HuH-7.5 (cell line): ENCODE data around the gene SCGN.
A peak's percentile ranks its signal among the peaks of the same experiment; 100 is the strongest.

ENCODE experiments used
- DNase-seq: peaks from one replicate; pipeline ENCODE4 v3.0.0; 2011; ENCODE audit warnings: low spot score

SCGN gene

DNA sequence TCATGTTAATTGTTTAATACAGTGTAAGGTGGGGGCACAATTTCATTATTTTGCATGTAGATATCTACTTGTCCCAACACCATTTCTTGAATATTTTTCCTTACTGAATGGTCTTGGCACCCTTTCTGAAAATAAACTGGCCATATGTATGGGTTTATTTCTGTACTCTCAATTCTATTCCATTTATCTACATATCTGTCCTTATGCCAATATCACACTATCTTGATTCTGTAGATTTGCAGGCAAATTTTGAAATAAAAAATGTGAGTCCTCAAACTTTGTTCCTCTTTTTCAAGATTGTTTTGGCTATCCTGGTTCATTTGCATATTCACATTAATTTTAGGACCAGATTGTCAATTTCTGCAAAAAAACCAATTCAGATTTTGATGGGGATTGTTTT, 34.8 kb downstream of the SCGN start:
- DNase-seq: no peak

DNA sequence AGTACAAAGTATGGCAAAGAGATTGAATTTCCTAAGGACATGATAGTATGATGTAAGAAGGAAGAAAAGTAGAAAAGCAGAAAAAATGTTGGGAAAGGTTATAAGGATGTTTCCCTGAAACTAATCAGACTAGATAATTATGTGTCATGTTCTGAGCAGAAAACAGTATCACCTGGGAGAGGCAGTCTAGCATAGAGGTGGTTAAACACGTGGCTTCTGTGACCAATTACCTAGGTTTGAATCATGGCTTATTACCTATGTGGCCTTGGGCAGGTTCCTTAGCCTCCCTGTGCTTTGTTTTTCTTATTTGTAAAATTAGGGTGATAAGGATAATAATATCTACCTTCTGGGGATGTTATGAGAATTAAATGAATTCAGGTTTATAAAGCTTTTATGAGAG, 38.0 kb downstream of the SCGN start:
- DNase-seq: no peak

DNA sequence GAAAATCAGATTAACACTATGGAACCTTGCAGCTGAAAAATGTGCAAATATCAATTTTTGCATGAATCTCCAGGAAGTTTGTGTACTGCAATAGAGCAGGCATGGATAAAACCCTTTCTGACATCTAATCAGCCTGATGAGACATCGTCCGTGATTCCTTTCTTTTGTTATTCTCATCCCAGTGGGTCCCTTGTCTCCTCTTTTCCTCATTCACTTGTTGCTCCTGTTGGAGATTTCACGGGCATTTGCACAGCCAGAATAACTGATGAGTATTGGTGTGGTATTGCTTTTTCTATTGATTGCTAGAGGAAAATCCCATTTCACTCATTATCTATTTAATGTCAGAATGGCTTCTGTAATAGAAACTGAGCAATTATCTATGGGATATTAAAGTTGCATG, 39.9 kb downstream of the SCGN start:
- no peak for DNase-seq

DNA sequence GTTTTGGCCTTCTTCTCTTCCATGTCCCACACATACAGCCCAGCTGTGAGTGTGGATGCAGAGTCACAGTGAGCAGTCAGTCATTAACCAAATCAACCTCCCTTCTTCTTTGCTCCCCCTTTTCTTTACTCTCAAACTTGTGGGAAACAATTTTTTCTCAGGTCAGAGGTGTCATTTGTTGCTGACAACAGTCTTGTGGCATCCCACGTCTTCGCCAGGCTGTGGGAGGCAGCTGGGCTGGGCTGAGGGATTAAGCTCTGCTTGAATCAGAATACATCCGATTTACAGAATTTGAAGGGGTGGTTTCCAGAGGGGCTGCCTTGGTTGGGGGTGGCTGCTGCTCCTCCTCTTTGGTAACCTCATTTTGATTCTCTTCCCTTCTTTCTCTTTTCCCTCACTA, 40.5 kb downstream of the SCGN start:
- DNase-seq: no peak

DNA sequence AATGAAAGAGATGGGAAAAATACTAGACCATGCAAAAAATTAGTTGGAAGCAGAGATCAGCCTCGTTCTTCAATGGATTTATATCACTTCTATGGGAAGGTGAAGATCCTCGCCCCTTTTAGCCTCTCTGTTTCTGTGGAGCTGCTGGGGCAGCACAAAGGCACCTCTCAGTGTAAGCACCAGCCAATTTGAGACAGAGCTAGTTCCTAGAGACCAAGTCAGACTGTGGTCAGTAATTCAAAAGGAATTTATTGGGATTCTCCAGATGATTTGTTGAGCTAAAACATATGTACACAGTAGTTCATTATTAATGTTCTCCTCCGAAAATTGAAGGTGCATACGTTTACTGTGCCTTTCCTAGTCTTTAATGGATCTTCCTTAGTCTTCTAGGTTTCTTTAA, 42.4 kb downstream of the SCGN start:
- no peak for DNase-seq

DNA sequence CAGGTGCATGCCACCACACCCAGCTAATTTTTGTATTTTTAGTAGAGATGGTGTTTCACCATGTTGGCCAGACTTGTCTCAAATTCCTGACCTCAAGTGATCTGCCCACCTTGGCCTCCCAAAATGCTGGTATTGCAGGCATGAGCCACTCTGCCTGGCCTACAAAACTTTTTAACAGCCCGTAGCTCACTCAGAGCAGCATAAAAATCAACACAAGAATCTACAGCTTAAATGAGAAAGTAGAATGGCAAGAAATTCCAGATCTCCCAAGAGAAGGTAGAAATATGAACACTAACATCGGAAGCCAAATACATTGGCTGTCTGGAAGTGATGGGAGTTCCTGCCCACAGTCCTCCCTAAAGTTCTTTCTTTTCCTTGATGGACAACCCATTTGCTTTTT, 43.7 kb downstream of the SCGN start:
- DNase-seq: no peak

DNA sequence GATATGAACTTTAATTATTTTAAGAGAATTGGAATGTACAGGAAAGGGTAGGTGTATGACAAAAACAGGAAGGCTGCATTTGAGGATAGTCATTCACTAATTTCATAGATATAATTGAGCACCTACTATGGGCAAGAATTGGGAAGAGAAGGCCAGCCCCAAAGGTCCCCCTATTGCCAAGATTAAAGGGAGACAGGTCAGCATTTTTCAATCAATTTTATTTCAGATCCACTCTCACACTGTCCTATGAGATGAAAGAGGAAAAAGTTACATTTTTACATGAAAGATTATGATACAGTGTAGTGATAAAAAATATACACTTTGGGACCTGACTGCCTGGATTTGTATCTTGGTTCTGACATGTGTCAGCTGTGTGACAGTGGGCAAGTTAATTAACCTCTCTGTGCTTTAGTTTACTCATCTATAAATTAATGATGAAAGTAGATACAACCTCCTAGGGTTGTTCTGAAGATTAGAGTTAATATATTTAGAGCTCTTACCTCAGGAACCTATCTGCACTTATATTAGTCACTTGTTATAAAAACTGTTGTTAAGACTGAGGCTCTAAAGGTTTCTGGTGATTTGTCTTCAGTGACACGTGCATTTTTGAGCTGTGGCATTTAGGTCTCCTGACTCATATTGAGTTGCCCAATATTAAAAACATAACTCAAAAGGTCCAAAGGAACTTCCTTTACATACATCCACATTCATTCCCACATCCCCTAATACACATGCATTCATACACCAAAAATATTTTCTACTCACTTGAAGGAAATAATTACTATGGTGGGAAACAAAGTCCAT, 45.7 kb downstream of the SCGN start:
- no peak for DNase-seq

DNA sequence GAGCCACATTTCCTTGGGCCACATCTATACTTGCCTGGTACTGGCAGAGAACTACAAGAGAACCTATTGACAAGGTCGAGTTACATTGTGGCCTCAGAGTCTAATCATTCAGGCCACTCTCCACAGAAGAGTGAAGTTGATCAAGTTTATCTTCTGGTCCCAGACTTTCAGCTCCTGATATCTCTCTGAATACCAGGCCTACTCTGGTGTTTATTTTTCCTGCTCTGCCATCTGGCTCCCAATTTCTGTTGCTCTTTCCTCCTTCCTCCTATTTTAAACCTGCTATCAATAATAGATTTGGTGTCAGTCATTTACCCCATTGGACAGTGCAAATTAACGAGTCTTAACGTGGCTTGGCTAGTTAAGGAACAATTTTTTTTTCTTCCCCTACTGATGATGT, 46.6 kb downstream of the SCGN start:
- no peak for DNase-seq

DNA sequence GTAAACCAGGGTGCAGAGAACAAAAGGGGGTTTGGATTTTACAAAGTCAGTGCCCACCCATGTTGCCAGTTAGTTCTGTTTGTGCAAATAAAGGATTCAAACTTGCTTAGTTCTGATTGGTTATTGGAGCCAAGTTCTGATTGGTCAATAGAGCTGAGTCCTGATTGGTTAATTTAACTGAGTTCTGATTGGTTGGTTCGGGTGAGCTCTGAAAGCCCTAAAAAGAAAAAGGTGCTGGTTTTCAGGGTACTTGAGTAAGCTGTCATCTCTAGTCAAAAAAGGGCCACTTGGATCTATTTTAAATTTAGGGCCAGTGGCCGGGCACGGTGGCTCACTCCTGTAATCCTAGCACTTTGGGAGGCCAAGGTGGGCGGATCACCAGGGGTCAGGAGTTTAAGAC, 47.6 kb downstream of the SCGN start:
- no peak for DNase-seq

DNA sequence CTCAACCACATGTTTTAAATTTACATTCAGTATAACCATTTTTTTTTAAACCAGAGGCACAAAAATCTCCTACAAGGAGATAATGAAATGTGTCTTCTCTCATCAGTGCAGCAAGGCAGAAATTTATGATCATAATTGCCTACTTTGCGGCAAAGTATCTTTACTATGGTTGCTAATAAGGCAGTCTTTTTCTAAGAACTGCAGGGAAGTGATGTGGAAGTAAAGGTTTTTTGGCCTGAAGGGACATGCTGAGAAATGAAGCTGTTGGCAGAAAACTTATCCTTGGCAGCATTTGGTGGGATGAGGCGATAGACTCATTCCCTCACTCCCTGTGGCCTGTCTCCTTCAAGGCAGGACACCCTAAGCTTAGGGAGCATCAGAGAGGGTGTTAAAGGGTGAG, 48.7 kb downstream of the SCGN start:
- DNase-seq: no peak

DNA sequence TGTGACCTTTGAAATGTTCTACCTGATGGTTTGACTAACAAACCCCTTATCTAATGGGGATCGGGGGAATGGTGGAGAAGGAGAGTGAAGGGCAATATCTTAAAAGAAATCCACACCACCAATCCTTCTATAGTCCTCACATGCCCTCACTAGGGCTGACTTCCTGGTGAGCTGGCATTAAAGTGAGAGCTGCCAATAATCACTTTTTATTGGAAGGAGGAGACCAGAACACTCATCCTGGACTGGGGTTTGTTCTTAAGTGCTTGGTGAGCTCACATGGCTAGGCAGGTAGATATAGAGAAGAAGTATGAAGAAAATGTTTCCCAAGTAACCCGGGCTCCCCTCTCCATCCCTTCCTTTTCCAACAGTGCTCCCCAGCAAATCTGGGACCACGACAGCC, 49.8 kb downstream of the SCGN start:
- no peak for DNase-seq

DNA sequence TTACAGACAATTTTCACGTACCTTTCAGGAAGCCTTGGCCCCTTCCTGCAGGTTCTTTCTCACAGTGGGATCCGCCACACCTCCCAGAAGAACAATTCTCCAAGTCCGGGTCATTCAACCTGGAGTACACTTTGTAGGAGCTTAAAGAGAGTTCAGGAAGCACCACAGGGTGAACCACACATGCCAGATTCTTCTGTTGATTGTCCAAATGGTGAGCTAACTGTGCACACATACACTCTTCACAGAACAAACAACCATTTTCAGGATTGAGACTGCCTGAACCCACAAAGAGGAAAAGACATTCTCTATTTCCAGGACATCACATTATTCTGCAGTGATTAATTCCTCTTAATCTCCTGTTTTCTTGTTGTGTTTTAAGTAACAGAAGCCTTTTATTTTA, 51.0 kb downstream of the SCGN start:
- peak; percentile 14 for DNase-seq

DNA sequence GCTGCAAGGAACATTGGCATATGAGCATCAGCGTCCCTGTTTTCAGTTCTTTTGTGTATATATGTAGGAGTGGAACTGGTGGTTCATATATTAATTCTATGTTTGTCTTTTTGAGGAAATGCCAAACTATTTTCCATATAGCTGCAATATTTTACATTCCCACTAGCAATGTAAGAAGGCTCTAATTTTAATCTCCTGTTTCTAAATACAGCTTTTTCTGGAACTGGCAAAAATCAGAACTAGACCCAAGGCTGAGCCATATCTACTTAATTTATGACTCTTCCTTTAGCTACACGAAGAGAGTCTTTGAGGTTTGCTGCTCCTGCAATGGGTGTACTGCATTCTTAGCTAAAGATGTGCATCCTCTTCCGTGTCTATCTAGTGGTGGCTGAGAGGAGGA, 52.0 kb downstream of the SCGN start:
- no peak for DNase-seq

DNA sequence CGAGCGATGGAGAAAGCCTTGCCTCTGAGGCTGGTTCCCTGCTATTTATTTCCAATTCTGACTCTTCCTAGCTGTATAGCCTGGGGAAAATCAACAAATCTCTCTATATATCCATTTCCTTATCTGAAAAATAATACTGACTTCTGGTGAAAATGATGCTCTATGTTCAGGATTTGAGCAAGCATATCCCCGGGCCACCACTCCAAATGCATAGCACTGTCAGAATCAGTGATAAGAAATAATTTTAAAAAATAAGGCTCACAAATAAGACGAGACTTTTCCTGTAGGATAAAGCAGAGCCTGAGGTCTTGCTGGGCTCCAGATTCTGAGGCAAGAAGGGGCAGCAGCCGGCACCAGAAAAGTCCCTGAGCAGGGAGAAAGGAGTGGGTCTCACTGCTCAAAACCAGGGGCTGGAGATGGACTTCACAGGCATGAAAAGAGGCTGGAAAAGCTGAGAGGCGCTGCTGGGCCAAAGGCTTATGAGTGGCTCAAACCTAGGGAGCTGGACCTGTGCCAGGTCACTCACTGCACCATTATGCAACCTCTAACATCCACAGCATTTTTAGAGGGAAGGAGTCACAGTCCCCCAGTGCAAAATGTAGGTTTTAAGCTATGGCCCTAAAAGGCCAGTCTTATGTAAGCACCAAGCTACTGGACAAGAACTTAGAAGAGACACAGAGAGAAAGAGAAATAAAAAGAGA, 54.4 kb downstream of the SCGN start:
- peak; percentile 19 for DNase-seq

DNA sequence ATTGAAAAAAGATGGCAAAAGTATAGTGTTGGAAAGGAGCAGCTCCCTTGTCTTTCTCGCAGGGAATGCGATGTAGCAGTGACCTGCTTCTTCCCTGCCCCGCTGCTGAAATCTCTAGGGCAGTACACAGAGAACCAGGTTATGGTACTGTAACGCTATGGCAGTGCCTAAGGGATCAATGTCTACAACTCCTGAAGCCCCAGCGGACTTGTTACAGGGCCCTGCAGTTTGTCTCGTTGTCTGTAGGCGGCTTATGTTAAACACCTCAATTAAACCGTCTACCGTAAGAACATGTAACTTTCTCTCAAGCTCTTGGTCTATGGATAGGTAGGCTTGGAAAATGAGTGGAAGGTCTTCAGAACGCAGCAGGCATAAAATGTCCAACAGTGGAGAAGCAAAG, 57.7 kb downstream of the SCGN start:
- no peak for DNase-seq

DNA sequence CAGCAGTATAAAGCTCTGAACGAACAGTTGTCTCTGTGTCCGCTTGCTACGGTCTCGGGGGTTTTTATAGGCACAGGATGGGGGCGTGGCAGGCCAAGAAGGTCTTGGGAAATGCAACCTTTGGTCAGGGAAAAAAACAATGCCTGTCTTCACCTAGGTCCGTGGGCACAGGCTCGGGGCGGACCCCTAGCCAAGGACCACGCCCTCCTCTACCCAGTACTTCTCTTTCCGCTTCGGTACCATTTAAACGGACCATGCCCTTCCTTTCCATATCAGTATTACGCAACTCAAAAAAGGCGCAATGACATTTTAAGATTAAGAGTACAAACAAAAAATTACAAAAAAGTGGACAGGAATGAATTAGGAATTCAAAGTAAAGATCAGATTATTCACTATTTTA, 58.3 kb downstream of the SCGN start:
- DNase-seq: no peak

DNA sequence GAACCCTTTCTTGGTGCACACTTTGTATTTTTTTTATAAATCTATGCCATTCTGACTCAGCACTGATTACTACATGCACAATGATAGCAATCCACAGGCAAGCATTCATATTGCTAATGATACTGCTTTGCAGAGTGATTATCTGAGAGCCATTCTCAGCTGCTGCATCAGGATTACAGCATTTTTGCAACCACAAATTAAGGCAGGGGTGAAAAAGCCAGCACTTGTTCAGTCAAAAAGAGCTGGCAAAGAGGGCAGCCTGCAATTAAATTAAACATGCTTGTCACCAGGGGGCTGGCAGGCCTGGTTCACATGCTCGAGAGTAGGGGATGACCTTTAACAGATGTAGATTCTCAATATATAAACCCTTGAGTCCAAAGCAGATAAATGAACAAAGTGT, 61.8 kb downstream of the SCGN start:
- no peak for DNase-seq

DNA sequence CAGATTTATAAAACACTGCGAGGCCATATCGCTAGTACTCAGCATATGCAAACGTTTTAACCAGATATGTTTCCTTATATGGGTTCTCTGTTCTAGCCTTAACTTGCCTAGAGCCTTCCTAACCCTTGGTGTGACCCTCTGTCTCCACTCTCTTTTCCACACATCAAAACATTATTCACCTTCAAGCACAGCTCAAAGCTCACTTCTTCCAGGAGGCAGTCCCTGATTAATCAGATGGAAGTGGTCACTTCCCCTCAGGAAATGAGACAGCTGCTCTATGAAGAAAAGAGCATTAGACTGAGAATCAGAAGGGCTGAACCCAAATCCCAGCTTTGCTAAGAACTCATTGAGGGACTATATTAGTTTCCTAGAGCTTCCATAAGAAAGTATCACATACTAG, 62.8 kb downstream of the SCGN start:
- no peak for DNase-seq

DNA sequence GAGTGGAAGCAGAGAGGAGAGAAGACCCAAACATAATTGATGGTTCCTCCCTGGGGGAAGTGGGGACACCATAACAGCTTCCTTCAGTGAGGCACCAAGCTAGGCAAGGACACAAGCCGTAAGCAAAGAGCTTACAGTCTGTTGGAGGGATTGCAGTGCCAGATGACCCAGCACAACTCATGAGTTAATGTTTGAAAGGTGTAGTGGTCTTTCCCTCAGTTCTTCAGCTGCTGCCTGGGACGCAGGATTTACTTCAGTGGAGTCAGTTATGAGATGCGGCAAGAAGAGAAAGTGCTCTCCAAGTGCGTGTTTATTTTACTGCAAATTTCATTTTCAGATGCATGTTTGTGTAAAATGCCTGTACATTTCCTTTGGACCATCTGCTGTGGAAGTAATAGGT, 63.8 kb downstream of the SCGN start:
- DNase-seq: no peak

DNA sequence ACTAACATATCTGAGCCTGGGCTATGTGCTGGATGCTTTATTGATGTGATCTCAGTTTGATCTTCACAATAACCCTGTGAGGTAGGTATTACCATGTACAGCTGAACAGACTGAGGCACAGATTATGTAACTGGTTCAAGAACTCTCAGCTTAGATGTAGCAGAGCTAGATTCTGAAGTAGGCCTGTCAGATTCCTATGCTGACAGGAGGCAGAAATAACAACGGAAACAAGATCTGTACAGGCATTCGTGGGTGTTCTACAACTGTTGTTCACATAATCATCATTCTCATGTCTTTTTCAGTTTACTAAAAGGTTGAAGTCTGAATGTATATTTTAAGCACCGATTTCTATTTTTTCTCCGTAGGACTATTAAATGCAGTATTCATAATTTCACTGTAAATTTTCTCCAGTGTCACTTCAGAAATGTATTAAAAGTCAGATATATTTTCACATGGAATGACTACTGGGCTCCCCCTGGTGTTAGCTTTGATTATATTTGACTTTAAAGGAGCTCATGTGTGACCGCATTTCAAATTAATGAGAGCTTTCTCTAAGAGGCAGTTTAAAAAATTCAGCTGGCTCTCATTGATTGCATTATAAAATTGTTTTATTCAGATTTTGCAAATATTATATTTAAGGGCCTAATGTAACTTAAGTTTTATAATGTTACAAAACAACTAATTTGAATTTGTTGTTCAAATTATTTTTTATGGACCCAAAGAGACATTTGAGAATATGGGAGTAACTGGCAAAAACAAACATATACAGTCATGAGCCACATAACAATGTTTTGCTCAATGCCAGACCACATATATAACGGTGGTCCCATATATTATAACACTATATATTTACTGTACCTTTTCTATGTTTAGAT, 66.1 kb downstream of the SCGN start:
- DNase-seq: no peak

DNA sequence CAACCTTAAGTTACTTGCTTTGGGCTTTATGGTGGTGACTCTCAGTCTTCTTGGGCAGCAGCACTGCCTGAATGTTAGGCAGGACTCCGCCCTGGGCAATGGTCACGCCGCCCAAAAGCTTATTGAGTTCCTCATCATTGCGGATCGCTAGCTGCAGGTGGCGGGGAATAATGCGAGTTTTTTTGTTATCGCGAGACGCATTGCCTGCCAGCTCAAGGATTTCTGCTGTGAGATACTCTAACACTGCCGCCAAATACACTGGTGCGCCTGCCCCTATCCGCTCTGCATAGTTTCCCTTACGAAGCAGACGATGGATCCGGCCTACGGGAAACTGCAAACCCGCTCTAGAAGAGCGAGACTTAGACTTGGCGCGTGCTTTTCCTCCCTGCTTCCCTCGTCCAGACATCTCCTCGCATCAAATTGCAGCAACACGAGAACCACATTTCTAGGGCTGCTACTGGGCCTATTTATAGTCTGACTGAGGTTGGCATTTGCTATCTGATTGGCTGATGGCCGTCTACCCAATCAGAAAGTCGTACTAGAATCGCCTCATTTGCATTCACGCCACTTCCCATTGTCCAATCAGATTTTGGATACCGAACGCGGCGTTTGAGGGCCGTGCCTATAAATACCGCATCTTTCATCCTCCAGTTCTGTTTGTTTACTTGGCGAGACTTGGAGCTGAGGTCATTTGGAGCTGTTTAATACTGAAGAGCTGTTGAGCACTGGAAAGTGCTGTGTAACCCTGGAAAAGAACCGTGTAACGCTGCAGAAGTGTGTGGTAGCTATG, 74.3 kb downstream of the SCGN start:
- DNase-seq: no peak

DNA sequence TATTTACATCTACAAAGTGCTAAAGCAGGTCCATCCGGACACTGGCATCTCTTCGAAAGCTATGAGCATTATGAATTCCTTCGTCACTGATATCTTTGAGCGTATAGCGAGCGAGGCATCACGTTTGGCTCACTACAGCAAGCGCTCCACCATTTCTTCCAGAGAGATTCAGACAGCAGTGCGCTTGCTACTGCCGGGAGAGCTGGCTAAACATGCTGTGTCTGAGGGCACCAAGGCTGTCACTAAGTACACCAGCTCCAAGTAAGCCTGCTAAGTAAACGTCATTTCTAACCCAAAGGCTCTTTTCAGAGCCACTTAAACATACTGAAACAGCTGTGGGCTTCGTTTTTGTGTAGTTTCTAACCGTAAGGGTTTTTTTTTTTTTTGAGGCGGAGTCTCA, 75.0 kb downstream of the SCGN start:
- DNase-seq: no peak
